HepG2 (cell line): Measurements from ENCODE around the gene NDUFB8. TPM values are rescaled to one million over a fixed set of nuclear protein-coding genes. Genes with fewer than 3 reads are reported as not detected.

Experiments
- BATF2 ChIP-seq: sonication (generic); formaldehyde crosslinking; IDR thresholded peaks from 2 replicates; pipeline ENCODE4 v1.8.0; 2022; ENCODE audit warnings: mild to moderate bottlenecking, missing genetic modification reagents, moderate library complexity
- ESRRA ChIP-seq: sonication (generic); formaldehyde crosslinking; IDR thresholded peaks from 2 replicates; pipeline ENCODE4 v1.5.1; 2020; ENCODE audit warnings: mild to moderate bottlenecking, low read depth, missing genetic modification reagents
- GATAD1 ChIP-seq: IDR thresholded peaks from 2 replicates; pipeline ENCODE4 v1.6.1; 2016; ENCODE audit warnings: missing genetic modification reagents, missing compliant biosample characterization
- IKZF5 ChIP-seq: IDR thresholded peaks from 2 replicates; pipeline ENCODE4 v1.6.1; 2018; ENCODE audit warnings: missing genetic modification reagents, mild to moderate bottlenecking, missing compliant biosample characterization
- NBN ChIP-seq: fragments of 450-650 bp; conservative IDR thresholded peaks from 2 replicates; pipeline ENCODE4 v1.6.1; 2017
- REST ChIP-seq, 2 experiments: IDR thresholded peaks; 2 replicates each; pipeline ENCODE4 v1.6.1; 2011 to 2012; ENCODE audit warnings: low read length in 2 of 2, borderline replicate concordance in 1 of 2, low read depth in 1 of 2, mild to moderate bottlenecking in 1 of 2, moderate library complexity in 1 of 2
- SMARCC2 ChIP-seq: fragments of 450-650 bp; IDR thresholded peaks from 2 replicates; pipeline ENCODE4 v1.6.1; 2017; ENCODE audit warnings: antibody characterized with exemption, mild to moderate bottlenecking
- STAG1 ChIP-seq: sonication (generic); formaldehyde crosslinking; IDR thresholded peaks from 2 replicates; pipeline ENCODE4 v1.4.0; 2020; ENCODE audit warnings: missing genetic modification reagents
- ZBTB33 ChIP-seq: sonication (generic); formaldehyde crosslinking; IDR thresholded peaks from 2 replicates; pipeline ENCODE4 v1.4.0; 2020; ENCODE audit warnings: missing genetic modification reagents
- ZNF777 ChIP-seq: sonication (generic); formaldehyde crosslinking; IDR thresholded peaks from 2 replicates; pipeline ENCODE4 v1.4.0; 2020; ENCODE audit warnings: missing genetic modification reagents
- ZSCAN31 ChIP-seq: sonication (generic); formaldehyde crosslinking; IDR thresholded peaks from 2 replicates; pipeline ENCODE4 v1.5.0; 2020; ENCODE audit warnings: low read depth, mild to moderate bottlenecking, missing genetic modification reagents
- polyA plus RNA-seq, 8 experiments: library from polyadenylated mRNA; depleted of rRNA in 3 of 8; stranded (reverse) in 7 of 8; unstranded in 1 of 8; fragments of >200 nt; fragmentation: Illumina TruSeq in 4 of 8; extraction: Trizol in 4 of 8; gene quantifications; 2 replicates each; pipeline versions ENCODE4 v1.2.1 to v1.2.3, GENCODE V29; 2011 to 2016; ENCODE audit warnings: low read depth in 4 of 8, missing spikeins in 1 of 8, mixed read lengths in 1 of 8; ENCODE audit not compliant: insufficient read depth in 1 of 8
- total RNA-seq, 5 experiments: library from RNA; depleted of rRNA; stranded (reverse); fragments of >200 nt; fragmentation: Illumina TruSeq; extraction: Trizol; gene quantifications; 2 replicates each; pipeline ENCODE4 v1.2.3, GENCODE V29; 2016; ENCODE audit warnings: low read depth in 1 of 5
- TF ChIP-seq, protein P1 (sequence below): sonication (generic); formaldehyde crosslinking; IDR thresholded peaks from 2 replicates; pipeline ENCODE4 v1.4.0; 2020; ENCODE audit warnings: missing genetic modification reagents
- TF ChIP-seq, protein P2 (sequence below): sonication (generic); formaldehyde crosslinking; IDR thresholded peaks from 2 replicates; pipeline ENCODE4 v1.5.1; 2020; ENCODE audit warnings: mild to moderate bottlenecking, missing genetic modification reagents
- TF ChIP-seq, protein P3 (sequence below): sonication (generic); formaldehyde crosslinking; IDR thresholded peaks from 2 replicates; pipeline ENCODE4 v1.4.0; 2020; ENCODE audit warnings: missing genetic modification reagents; ENCODE audit errors: not compliant biosample characterization

Gene NDUFB8
- total and polyA plus RNA-seq, 2 of the 13 experiments (the other 11 are each of a cell fraction or from before 2014, with no cell fraction given): 210 to 216 TPM

DNA sequence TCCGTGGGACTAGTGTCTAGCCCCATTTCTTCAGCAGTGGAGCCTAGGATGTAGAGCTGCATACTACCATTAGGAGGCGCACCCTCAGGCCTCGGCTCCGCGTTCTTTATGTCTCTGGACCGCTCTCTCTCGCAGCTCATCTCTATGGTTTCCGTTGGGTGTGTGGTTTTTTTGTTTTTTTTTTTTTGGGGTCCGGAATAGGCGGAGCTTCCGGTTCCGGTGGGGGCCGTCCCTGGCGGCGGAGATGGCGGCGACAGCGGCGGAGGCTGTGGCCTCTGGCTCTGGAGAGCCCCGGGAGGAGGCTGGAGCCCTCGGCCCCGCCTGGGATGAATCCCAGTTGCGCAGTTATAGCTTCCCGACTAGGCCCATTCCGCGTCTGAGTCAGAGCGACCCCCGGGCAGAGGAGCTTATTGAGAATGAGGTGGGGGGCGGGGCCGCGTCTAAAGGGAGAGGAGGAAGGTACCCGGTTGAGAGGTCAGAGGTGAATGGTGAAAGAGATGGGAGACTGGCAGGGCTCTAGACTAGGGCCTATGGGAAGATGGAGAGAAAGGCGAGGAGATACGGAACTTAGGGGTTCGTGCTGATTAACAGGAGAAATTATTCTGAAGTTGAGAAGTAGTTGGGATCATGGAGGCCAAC, 6.2 kb upstream of the NDUFB8 start, which contains the start of gene HIF1AN (continued):
- TF ChIP-seq, protein P1, sequence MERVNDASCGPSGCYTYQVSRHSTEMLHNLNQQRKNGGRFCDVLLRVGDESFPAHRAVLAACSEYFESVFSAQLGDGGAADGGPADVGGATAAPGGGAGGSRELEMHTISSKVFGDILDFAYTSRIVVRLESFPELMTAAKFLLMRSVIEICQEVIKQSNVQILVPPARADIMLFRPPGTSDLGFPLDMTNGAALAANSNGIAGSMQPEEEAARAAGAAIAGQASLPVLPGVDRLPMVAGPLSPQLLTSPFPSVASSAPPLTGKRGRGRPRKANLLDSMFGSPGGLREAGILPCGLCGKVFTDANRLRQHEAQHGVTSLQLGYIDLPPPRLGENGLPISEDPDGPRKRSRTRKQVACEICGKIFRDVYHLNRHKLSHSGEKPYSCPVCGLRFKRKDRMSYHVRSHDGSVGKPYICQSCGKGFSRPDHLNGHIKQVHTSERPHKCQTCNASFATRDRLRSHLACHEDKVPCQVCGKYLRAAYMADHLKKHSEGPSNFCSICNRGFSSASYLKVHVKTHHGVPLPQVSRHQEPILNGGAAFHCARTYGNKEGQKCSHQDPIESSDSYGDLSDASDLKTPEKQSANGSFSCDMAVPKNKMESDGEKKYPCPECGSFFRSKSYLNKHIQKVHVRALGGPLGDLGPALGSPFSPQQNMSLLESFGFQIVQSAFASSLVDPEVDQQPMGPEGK (CRISPR knock-in tag): peak; percentile 95
- peak; percentile 51; the same call in 1 of the 2 replicates for TF ChIP-seq ZBTB33
- TF ChIP-seq, protein P2, sequence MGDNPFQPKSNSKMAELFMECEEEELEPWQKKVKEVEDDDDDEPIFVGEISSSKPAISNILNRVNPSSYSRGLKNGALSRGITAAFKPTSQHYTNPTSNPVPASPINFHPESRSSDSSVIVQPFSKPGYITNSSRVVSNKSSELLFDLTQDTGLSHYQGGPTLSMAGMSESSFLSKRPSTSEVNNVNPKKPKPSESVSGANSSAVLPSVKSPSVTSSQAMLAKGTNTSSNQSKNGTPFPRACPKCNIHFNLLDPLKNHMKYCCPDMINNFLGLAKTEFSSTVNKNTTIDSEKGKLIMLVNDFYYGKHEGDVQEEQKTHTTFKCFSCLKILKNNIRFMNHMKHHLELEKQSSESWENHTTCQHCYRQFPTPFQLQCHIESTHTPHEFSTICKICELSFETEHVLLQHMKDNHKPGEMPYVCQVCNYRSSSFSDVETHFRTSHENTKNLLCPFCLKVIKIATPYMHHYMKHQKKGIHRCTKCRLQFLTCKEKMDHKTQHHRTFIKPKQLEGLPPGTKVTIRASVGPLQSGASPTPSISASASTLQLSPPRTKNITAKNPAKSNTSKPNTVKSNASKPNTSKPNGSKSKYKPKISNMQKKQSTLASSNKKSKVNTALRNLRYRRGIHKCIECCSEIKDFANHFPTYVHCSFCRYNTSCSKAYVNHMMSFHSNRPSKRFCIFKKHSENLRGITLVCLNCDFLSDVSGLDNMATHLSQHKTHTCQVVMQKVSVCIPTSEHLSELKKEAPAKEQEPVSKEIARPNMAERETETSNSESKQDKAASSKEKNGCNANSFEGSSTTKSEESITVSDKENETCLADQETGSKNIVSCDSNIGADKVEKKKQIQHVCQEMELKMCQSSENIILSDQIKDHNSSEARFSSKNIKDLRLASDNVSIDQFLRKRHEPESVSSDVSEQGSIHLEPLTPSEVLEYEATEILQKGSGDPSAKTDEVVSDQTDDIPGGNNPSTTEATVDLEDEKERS: 0 out of 2 replicates have a peak, but pooled peaks have one; percentile 32
- TF ChIP-seq IKZF5 (CRISPR knock-in tag): peak; percentile 71
- peak; percentile 21; the same call in 1 of the 2 replicates for TF ChIP-seq STAG1 (CRISPR knock-in tag)
- TF ChIP-seq ZNF777 (CRISPR knock-in tag): no peak
- peak in 1 of 2 experiments; percentile 22; a peak in 1 of 4 replicates for TF ChIP-seq REST (IDR thresholded peaks at IDR 0.05; ENCODE audit: borderline replicate concordance in 1 of 2, low read depth in 1 of 2, low read length in 2 of 2)
- TF ChIP-seq NBN: no peak
- no peak for TF ChIP-seq SMARCC2
- no peak for TF ChIP-seq ESRRA
- TF ChIP-seq, protein P3, sequence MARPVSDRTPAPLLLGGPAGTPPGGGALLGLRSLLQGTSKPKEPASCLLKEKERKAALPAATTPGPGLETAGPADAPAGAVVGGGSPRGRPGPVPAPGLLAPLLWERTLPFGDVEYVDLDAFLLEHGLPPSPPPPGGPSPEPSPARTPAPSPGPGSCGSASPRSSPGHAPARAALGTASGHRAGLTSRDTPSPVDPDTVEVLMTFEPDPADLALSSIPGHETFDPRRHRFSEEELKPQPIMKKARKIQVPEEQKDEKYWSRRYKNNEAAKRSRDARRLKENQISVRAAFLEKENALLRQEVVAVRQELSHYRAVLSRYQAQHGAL (CRISPR knock-in tag): no peak
- peak; percentile 94 for TF ChIP-seq GATAD1 (CRISPR knock-in tag)
- no peak for TF ChIP-seq BATF2 (CRISPR knock-in tag)
- no peak for TF ChIP-seq ZSCAN31
